Stimulated activated CD8-positive, alpha-beta memory T cell treated with anti-CD3 and anti-CD28 coated beads, Interleukin-2, amount 100 ng/mL, for 1 hour (primary cell): ENCODE results near the gene ABCC9.
"Not testable (repeated sequence)": the region's sequence is repeated elsewhere in the genome, so short reads cannot be mapped to it uniquely, and the experiment has no call there.

Source experiments
- DNase-seq, 2 donors: peaks; one replicate each; pipeline ENCODE4 v3.0.0-alpha.2; 2020; ENCODE audit warnings: low read depth in 2 of 2

Gene ABCC9

GRCh38 chr12:21818627-21819026 is 122.6 kb downstream of the ABCC9 start:
- DNase-seq, result no peak

GRCh38 chr12:21815306-21816062 is 125.7 kb downstream of the ABCC9 start:
- no peak for DNase-seq

GRCh38 chr12:21814814-21815213 is 126.4 kb downstream of the ABCC9 start:
- DNase-seq, result no peak

GRCh38 chr12:21814327-21814726 is 126.9 kb downstream of the ABCC9 start:
- no peak for DNase-seq

- DNase-seq, result no peak
These were observed 127.5 kb downstream of the ABCC9 start for GRCh38 chr12:21813751-21814150.

- DNase-seq, result no peak
These were observed 128.1 kb downstream of the ABCC9 start for GRCh38 chr12:21813125-21813524.

GRCh38 chr12:21812340-21812739 is 128.9 kb downstream of the ABCC9 start:
- DNase-seq, result not testable (repeated sequence)

GRCh38 chr12:21809100-21809499 is 132.1 kb downstream of the ABCC9 start:
- DNase-seq, result no peak

- DNase-seq, result no peak
These were observed 135.0 kb downstream of the ABCC9 start for GRCh38 chr12:21806255-21806654.

GRCh38 chr12:21801522-21802288 is 139.5 kb downstream of the ABCC9 start:
- no peak for DNase-seq

- DNase-seq, result no peak
These were observed 141.2 kb downstream of the ABCC9 start for GRCh38 chr12:21800011-21800410.

- no peak for DNase-seq
These were observed 143.7 kb downstream of the ABCC9 start for GRCh38 chr12:21797539-21797938.

- no peak for DNase-seq
These were observed 145.4 kb downstream of the ABCC9 start for GRCh38 chr12:21795648-21796328.

- not testable (repeated sequence) for DNase-seq
These were observed 146.2 kb downstream of the ABCC9 start for GRCh38 chr12:21794807-21795595.

- DNase-seq, result not testable (repeated sequence)
These were observed 151.5 kb downstream of the ABCC9 start for GRCh38 chr12:21789687-21790086.

GRCh38 chr12:21788089-21788983 is 152.9 kb downstream of the ABCC9 start:
- DNase-seq, result no peak

- DNase-seq, result no peak
These were observed 155.1 kb downstream of the ABCC9 start for GRCh38 chr12:21786041-21786531.

- not testable (repeated sequence) for DNase-seq
These were observed 158.5 kb downstream of the ABCC9 start for GRCh38 chr12:21782723-21783122.

- DNase-seq, result no peak
These were observed 160.4 kb downstream of the ABCC9 start for GRCh38 chr12:21780786-21781185.

GRCh38 chr12:21776175-21776574 is 165.1 kb downstream of the ABCC9 start:
- no peak for DNase-seq
